GM12872 (cell line): Measurements from ENCODE around the gene ZSCAN2.

Experiments used
- TF ChIP-seq, protein P1 (sequence below): IDR thresholded peaks from 3 replicates; pipeline ENCODE4 v1.5.1; 2011; ENCODE audit warnings: low read depth, mild to moderate bottlenecking, low read length, moderate library complexity; ENCODE audit not compliant: insufficient read depth

The ZSCAN2 gene

DNA sequence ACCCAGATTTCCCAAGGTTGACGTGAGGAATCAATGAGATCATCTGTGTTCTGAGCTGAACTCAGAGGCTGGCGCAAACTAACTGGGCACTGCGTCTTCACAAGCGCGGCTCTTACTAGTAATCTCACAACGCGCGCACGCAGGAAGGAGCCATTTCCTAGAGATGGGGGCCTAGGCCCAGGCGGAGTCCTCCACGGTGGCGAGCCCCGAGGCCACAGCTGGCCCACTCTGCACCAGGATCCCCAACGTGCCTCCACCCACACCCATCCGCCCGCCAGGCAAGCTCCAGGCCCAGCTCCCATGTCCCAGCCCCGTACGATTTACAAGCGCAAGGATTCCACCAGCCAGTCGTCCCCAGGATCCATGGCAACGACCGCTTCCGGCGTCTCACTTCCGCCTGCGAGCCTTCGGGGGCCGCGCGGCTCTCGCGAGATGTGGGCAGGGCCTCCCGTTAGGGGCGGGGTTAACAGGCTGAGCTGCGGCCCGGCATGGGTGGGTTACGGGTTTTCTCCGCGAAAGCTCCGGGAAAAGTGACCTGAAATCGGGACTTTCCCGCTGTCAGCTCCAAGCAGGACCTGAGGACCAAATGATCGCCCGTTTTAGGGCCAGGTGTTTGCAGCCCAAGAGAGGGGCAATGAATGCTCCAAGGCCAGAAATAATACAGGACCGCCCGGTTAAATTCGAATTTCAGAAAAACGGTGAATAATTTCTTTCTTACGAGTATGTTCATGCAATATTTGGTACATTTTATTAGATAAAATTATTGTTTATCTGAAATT, 53.3 kb downstream of the ZSCAN2 start, which contains the start of gene WDR73:
Gene WDR73, minus strand, starts transcription at position 374 of the 779 bp plus-strand sequence. Its CDS starts 9 bp downstream, at position 365.
- TF ChIP-seq, protein P1, sequence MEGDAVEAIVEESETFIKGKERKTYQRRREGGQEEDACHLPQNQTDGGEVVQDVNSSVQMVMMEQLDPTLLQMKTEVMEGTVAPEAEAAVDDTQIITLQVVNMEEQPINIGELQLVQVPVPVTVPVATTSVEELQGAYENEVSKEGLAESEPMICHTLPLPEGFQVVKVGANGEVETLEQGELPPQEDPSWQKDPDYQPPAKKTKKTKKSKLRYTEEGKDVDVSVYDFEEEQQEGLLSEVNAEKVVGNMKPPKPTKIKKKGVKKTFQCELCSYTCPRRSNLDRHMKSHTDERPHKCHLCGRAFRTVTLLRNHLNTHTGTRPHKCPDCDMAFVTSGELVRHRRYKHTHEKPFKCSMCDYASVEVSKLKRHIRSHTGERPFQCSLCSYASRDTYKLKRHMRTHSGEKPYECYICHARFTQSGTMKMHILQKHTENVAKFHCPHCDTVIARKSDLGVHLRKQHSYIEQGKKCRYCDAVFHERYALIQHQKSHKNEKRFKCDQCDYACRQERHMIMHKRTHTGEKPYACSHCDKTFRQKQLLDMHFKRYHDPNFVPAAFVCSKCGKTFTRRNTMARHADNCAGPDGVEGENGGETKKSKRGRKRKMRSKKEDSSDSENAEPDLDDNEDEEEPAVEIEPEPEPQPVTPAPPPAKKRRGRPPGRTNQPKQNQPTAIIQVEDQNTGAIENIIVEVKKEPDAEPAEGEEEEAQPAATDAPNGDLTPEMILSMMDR, result no peak

DNA sequence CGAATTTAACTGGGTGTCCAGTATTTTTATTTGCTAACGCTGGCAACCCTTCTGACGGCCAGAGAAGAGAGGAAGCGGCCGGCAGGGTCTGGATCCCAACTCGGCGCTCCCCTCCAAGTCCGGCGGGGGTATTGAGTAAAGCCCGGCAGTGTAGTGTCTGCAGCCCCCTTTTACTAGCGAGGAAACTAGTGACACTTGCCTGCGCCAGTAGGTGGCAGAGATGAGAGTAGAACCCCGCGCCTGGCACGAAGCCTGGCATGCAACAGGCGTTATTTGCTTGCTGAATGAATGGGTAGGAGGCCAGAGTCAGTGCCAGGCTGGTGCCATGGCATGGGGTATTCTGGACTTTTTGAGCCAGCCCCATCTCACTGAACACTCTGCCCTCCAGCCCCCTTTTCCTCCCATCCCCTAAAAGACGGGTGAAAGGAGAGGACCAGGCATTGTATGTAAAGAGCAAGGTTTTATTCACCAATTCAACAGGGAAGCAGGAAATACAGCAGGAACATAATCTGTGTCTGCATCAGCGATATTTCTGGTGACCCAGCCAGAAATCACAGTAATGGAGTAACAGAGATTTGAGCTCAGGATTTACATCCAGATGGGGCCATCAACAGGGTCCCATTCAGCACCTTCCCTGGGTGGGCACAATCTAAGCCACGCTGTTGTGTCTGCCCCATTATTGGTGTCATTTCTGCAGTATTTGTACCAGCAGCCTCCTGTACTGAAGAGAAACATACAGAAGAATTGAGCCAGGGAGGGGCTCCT, 54.1 kb downstream of the ZSCAN2 start:
- TF ChIP-seq, protein P1, result peak; percentile 77

GRCh38 chr15:84656972-84657371, 56.2 kb downstream of the ZSCAN2 start:
- TF ChIP-seq, protein P1, result no peak

- TF ChIP-seq, protein P1, result no peak
Observed at GRCh38 chr15:84657748-84658079, 56.9 kb downstream of the ZSCAN2 start.

DNA sequence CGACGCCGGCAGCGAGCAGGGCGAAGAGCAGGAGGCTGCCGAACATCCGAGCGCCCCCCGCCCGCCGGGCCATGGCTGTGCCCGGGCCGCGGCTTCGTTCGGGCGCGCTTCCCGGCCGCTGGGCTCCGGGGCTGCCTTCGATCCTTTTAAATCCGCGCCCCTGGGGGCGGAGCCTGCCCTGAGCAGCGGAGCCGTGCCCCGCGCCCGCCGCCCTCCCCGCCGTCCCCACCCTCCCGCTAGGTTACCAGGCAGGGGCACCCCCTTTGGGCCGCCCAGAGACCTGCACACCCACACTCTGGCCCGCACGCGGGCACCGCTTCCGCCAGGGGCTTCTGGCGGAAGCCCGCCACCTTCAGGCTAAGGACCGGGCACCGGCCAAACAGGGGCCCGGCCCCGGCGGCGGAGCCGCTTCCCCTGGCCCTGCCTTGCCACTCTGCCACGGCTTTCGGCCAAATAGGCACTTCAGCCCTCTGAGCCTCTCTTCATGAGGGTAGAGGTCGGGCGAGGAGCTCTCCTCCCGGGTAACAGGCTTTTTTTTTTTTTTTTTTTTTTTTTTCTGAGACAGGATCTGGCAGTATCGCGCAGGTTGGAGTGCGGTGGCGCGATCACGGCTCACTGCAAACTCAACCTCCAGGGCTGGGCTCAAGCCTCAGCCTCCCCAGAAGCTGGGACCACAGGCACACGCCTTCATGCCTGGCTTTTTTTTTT, 57.4 kb downstream of the ZSCAN2 start, which contains the start of gene NMB:
Gene NMB, minus strand, starts transcription at position 120 of the 708 bp plus-strand sequence. Its CDS starts 47 bp downstream, at position 73.
- TF ChIP-seq, protein P1, result peak; percentile 76

DNA sequence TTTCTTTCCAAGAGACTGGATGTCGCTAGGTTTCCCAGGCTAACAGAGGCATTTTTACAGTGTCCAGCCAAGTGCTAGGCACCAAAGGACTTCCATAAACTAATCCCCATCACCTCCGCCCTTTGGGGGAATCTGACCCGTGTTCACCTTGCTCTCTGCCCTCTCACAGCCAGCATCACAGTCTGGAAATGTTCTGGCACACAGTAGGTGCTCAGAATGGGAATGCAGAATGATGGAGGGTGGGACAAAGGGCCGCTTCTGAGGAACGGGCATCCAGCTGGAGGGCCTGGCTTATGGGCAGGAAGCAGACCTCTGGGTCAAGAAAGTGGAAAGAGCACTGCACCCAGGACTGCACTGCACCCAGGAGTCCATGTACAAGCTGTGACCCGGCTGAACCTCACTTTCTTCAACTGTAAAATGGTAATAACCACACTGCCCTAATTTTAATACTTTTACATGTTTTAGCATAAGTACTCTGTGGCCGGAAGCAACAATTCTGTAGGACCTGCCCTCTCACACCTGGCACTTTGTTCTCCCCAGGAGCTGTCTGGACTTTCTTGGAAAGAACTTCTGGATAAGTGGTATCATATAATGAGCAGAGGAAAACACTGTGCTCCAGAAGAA, 58.1 kb downstream of the ZSCAN2 start:
- TF ChIP-seq, protein P1, result no peak
